K562 (cell line): ENCODE data around the gene ST8SIA1. TPM values are rescaled to one million over a fixed set of nuclear protein-coding genes. Genes with fewer than 3 reads are reported as not detected.
A peak's percentile ranks its signal among the peaks of the same experiment; 100 is the strongest.

ENCODE experiments used
- ATAC-seq: fragments of 200-7000 bp; cut with Tn5 transposase; 3 replicates; pipeline ENCODE4 v1.9.1; 2020; ENCODE audit warnings: moderate library complexity
- BruUV-seq: library from RNA; stranded (reverse); fragments of 400-500 nt; replicated peaks from 2 replicates; lab custom pipeline; 2021; lab: Mats Ljungman, UMichigan
- CTCF ChIA-PET: fragments of 300-600 bp; formaldehyde crosslinking; extraction: SDS; loops from one replicate; lab custom pipeline; 2021; ENCODE audit warnings: low intra/inter-chr PET ratio; lab: Yijun Ruan, JAX
- POLR2A ChIA-PET: fragments of 300-600, 350-650 bp; sonication (Branson Sonifier 250); formaldehyde crosslinking; extraction: SDS; loops from one replicate; lab custom pipeline; 2021; ENCODE audit warnings: antibody characterized with exemption, inconsistent platforms; lab: Yijun Ruan, JAX
- DNase-seq, 4 experiments: peaks; one replicate each; pipeline versions ENCODE4 v3.0.0 to v3.0.0-alpha.2; 2011 to 2018; ENCODE audit warnings: low spot score in 3 of 4, mixed read lengths in 3 of 4; ENCODE audit errors: extremely low read depth in 1 of 4
- FAIRE-seq: peaks from 2 replicates; lab custom pipeline; 2011; peaks lifted over from hg19 to GRCh38; lab: Jason Lieb, UNC
- H2AFZ ChIP-seq: 2 replicates; pipeline ENCODE4 v1.6.0; 2011; ENCODE audit warnings: low read depth, low read length, control low read depth, inconsistent platforms
- H3K27ac ChIP-seq: fragments of 200-600 bp; 3 replicates; pipeline ENCODE4 v1.8.0; 2011; ENCODE audit warnings: low read depth, mild to moderate bottlenecking, control low read depth, inconsistent platforms, low read length, moderate library complexity, mixed read lengths; ENCODE audit errors: extremely low read depth
- H3K27me3 ChIP-seq, 2 experiments: fragments of 300-600 bp in 1 of 2; 2 replicates in 1 of 2; 3 replicates in 1 of 2; pipeline versions ENCODE4 v1.6.0 to v1.8.0; 2011; ENCODE audit warnings: inconsistent platforms in 2 of 2, low read length in 2 of 2, mild to moderate bottlenecking in 1 of 2, mixed read lengths in 1 of 2, moderate library complexity in 1 of 2; ENCODE audit not compliant: control insufficient read depth in 2 of 2, insufficient read depth in 2 of 2
- H3K36me3 ChIP-seq: fragments of 300-600 bp; 3 replicates; pipeline ENCODE4 v1.8.0; 2011; ENCODE audit warnings: mild to moderate bottlenecking, low read length, inconsistent platforms; ENCODE audit not compliant: control insufficient read depth, insufficient read depth
- H3K4me1 ChIP-seq, 2 experiments: fragments of 200-600 bp in 1 of 2; replicated peaks in 1 of 2; 2 replicates in 1 of 2; 3 replicates in 1 of 2; pipeline versions ENCODE4 v1.5.1 to v1.8.0; 2011; ENCODE audit warnings: inconsistent platforms in 2 of 2, low read length in 2 of 2, mild to moderate bottlenecking in 1 of 2, mixed read lengths in 1 of 2, moderate library complexity in 1 of 2; ENCODE audit not compliant: control insufficient read depth in 2 of 2, insufficient read depth in 2 of 2
- H3K4me2 ChIP-seq: 2 replicates; pipeline ENCODE4 v1.6.1; 2011; ENCODE audit warnings: low read length, control low read depth, inconsistent platforms, mixed read lengths; ENCODE audit not compliant: insufficient read depth
- H3K4me3 ChIP-seq: fragments of 200-600 bp; sonication (generic), shearing (Covaris generic); 2 replicates; pipeline ENCODE4 v1.5.1; 2016; ENCODE audit warnings: control low read depth, inconsistent platforms
- H3K79me2 ChIP-seq: fragments of 200-600 bp; 3 replicates; pipeline ENCODE4 v1.8.0; 2011; ENCODE audit warnings: low read length, inconsistent platforms; ENCODE audit not compliant: control insufficient read depth, insufficient read depth
- H3K9ac ChIP-seq, 2 experiments: 2 replicates each; pipeline versions ENCODE4 v1.6.0 to v1.6.1; 2011; ENCODE audit warnings: low read depth in 2 of 2, low read length in 2 of 2, control low read depth in 1 of 2, inconsistent platforms in 1 of 2, mild to moderate bottlenecking in 1 of 2, mixed read lengths in 1 of 2; ENCODE audit not compliant: insufficient read depth in 1 of 2
- H3K9me1 ChIP-seq: one replicate; pipeline ENCODE4 v1.6.0; 2011; ENCODE audit warnings: inconsistent platforms, mild to moderate bottlenecking, low read length, moderate library complexity; ENCODE audit not compliant: control insufficient read depth, insufficient read depth
- H3K9me3 ChIP-seq: replicated peaks from 2 replicates; pipeline ENCODE4 v1.5.1; 2011; ENCODE audit warnings: low read depth, low read length, inconsistent platforms; ENCODE audit not compliant: control insufficient read depth, insufficient read depth
- H4K20me1 ChIP-seq: replicated peaks from 2 replicates; pipeline ENCODE4 v1.6.1; 2011; ENCODE audit warnings: low read length, inconsistent platforms, mixed read lengths; ENCODE audit not compliant: control insufficient read depth, insufficient read depth
- MEF2D ChIP-seq: conservative IDR thresholded peaks from 2 replicates; pipeline ENCODE4 v1.6.1; 2016; ENCODE audit warnings: low read depth, missing genetic modification characterization, missing compliant biosample characterization
- PRDM10 ChIP-seq: fragments of 450-650 bp; IDR thresholded peaks from 2 replicates; pipeline ENCODE4 v1.6.1; 2018; ENCODE audit not compliant: partially characterized antibody
- SPI1 ChIP-seq: IDR thresholded peaks from 2 replicates; pipeline ENCODE4 v1.6.1; 2011; ENCODE audit warnings: low read depth, low read length, control low read depth, borderline replicate concordance
- ZNF41 ChIP-seq: fragments of 250-450 bp; sonication (Bioruptor Pico); conservative IDR thresholded peaks from 2 replicates; pipeline ENCODE4 v1.4.0; 2020; ENCODE audit warnings: mild to moderate bottlenecking
- WGBS: fragments of 100-300 bp; shearing (Covaris generic); methylation state at CpG from one replicate; pipeline ENCODE4 v1.1.6; 2016; ENCODE audit warnings: low coverage, mixed read lengths; ENCODE audit not compliant: insufficient coverage; ENCODE audit errors: missing lambda C conversion rate; 5-methylcytosine and 5-hydroxymethylcytosine counted together
- in situ Hi-C: fragments of 300-500 bp; cut with MboI; formaldehyde crosslinking; loops from 4 replicates; pipeline ENCODE4 v1.15.0; 2018; ENCODE audit warnings: inconsistent platforms, mixed read lengths
- intact Hi-C: fragments of 100-400 bp; cut with micrococcal nuclease; formaldehyde crosslinking; loops from 2 replicates; pipeline ENCODE4 v1.14.2; 2022
- polyA plus RNA-seq, 8 experiments: library from polyadenylated mRNA; depleted of rRNA in 4 of 8; stranded (reverse) in 5 of 8; unstranded in 3 of 8; fragments of >200 nt; fragmentation: Nextera tagmentation in 2 of 8; fragmentation: Illumina TruSeq in 1 of 8; extraction: Ambion mirVana in 2 of 8; extraction: Trizol in 1 of 8; gene quantifications; 2 replicates each; pipeline versions ENCODE4 v1.2.1 to v1.2.3, GENCODE V29; 2011 to 2014; ENCODE audit warnings: inconsistent platforms in 1 of 8, missing spikeins in 1 of 8
- total RNA-seq, 7 experiments: library from RNA; depleted of rRNA in 6 of 7; stranded (reverse); fragments of >200 nt in 6 of 7; fragmentation: Illumina TruSeq in 2 of 7; extraction: Trizol in 2 of 7; gene quantifications; 2 replicates each; pipeline versions ENCODE4 v1.2.1 to v1.2.3, GENCODE V29; 2011 to 2021; ENCODE audit warnings: low replicate concordance in 1 of 7

ST8SIA1 gene
- total and polyA plus RNA-seq, 9 of the 15 experiments (the other 6 are each of a cell fraction or from before 2014, with no cell fraction given): 0.86 to 26.3 (median 4.3) TPM

GRCh38 chr12:22321638-22322037 is 12.9 kb downstream of the ST8SIA1 start:
- in situ Hi-C loops: no loop called here
- no peak for FAIRE-seq
- Histone ChIP-seq H3K36me3 (no peaks in the 10 kb centered on the region), H2AFZ (peak overlapping the region; percentile 58; the same call in 1 of the 2 replicates), H3K9me1 (no peaks in the 10 kb centered on the region), H3K4me2 (no peak overlapping the region), H3K79me2 (no peaks in the 10 kb centered on the region), H3K9me3 (no peaks in the 10 kb centered on the region), H3K9ac (no peak overlapping the region), H4K20me1 (no peaks in the 10 kb centered on the region), H3K4me1 (no peaks in the 10 kb centered on the region; a peak in 1 of 5 replicates), H3K4me3 (no peak overlapping the region), H3K27me3 (no peaks in the 10 kb centered on the region), H3K27ac (no peak overlapping the region)
- ChIA-PET CTCF (no interaction called here), POLR2A (no interaction called here)
- intact Hi-C loops: no loop called here
- BruUV-seq: no TSS peak
- WGBS: 0% methylated on average over 1 of the region's 2 CpGs
- DNase-seq: peak in 1 of 4 experiments; percentile 3
- peak; percentile 92 for TF ChIP-seq SPI1
- TF ChIP-seq MEF2D (tag): no peak
- ATAC-seq: no peak

- H2AFZ ChIP-seq: peak overlapping the region; percentile 28; the same call in 1 of the 2 replicates
- no peaks in the 10 kb centered on the region for H3K27me3 ChIP-seq
- no peak overlapping the region for H3K9ac ChIP-seq
- no peak for DNase-seq
- H3K4me2 ChIP-seq: no peak overlapping the region; the same call in 1 of the 2 replicates
- ChIA-PET CTCF (no interaction called here), POLR2A (interaction anchor here (0.6 kb wide), 1 partner anchor 1141 kb away, joined by 3 read pairs; no protein-coding TSS in a partner anchor)
- no peaks in the 10 kb centered on the region for H3K9me3 ChIP-seq
- TF ChIP-seq ZNF41 (CRISPR knock-in tag) (no peak), PRDM10 (peak; percentile 56)
- H3K4me1 ChIP-seq: no peaks in the 10 kb centered on the region; a peak in 1 of 5 replicates
- in situ Hi-C loops: no loop called here
- no peak overlapping the region for H3K4me3 ChIP-seq
- no peaks in the 10 kb centered on the region for H4K20me1 ChIP-seq
- no TSS peak for BruUV-seq
- FAIRE-seq: no peak
- no peaks in the 10 kb centered on the region for H3K36me3 ChIP-seq
- WGBS: 10% methylated on average over 9 of the region's 11 CpGs
- no peaks in the 10 kb centered on the region for H3K79me2 ChIP-seq
- intact Hi-C loops: no loop called here
- no peaks in the 10 kb centered on the region for H3K9me1 ChIP-seq
- no peak overlapping the region for H3K27ac ChIP-seq
- no peak for ATAC-seq
Measured at GRCh38 chr12:22321018-22321605, 13.4 kb downstream of the ST8SIA1 start.
